ENCODE results near the gene KCTD21.

Gene KCTD21

DNA sequence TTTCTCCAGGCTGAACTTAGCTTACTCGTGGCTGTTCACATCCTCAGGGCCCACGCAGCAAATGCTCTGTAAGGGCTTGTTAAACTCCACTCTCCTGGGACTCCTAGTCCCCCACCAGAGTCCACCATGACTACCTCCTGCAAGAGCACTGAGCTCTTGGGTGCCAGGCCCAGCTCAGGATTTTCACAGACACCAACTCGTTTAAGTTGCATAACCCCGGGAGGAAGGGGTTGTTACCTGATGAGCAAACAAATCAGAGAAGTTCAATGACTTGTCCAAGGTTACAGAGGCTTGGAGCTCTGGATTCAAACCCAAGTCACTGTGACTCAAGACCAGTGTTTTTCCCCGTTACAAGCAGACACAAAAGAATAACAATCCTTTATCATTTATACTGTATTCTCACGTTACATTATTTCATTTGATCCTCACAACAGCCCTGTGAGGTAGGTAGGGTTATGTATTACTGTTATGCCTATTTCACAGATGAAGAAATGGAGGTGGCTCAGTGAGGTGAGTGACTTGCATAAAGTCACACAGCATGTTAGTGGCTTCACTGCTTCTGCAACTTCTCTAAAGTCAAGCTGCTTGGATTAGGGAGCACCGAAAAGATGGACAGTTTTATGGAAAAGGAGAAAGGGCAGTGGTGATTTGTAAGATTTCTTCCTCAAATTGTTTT is 17.4 kb downstream of the KCTD21 start:
- no peak for DNase-seq

DNA sequence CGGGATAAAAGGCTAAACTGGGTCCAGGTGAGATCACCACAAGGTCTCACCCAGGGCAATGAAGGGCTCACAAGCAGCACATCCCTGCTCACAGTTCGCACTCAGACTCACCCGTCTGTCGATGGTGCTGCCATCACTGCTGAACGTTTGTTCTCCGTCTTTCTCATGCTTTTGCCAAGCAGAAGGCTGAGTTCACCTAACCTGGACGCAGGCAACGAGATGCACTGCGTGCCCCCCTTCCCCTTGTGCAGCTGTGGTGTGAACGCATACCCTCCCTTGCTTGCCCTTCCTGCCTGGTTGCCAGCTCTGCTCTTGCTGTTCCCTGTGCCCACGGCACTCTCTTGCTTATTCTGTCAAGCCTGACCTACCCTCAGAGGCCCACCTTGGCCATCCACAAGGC is 18.0 kb downstream of the KCTD21 start:
- DNase-seq, result no peak

DNA sequence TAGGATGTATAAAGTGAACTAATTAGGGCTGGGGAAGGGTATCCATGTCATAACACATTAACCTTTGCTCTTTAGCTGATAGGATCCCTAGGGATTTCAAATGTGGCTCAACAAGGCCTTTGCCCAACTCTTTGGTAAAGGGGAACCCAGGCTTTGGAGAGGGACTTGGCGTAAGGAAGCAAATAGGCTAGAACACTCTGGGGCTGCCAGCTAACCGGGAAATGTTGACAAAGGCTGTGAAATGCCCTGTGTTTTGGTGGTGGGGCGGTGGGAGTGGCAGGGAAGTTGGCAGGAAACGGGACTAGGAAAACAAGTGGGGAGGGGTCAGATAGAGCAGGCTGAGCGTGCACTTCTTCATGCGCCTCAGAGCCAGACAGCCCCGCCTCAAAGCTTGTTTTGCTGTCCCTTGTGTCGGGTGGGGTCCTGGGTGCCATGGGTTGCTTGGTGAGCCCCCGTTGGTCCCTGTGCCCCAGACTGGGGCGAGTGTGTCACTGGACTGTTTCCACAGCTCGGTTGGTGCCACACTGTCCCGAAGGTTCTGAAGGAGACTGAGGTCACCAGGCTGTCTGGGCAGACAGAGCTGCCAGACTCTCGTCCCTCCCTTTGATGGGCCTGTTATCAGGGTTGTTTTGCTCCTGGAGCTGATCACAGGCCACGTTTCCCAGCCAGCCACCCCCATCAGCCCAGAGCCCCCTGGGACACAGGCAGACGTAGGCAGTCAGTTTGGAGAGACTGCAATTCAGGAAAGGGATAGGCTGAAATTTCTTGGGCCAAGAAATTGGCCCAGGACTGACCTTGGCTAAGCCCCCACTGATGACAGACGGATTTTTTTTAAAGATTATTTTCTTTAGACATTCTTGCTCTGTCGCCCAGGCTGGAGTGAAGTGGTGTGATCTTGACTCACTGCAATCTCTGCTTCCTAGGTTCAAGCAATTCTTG is 19.6 kb downstream of the KCTD21 start:
- no peak for DNase-seq

GRCh38 chr11:78166855-78167469 is 21.5 kb downstream of the KCTD21 start:
- DNase-seq, result no peak

DNA sequence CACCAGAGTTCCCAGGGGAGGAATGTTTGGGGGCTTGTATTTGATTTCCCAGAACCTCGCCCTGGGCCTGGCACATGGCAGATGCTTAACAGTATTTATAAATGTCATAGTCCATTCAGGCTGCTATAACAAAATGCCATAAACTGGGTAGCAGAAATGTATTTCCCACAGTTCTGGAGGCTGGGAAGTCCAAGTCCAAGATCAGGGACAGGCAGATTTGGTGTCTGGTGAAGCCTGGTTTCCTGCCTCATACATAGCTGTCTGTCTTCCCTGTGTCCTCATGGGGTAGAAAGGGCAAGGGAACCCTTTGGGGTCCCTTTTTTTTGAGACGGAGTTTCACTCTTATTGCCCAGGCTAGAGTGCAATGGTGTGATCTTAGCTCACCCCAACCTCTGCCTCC is 24.0 kb downstream of the KCTD21 start:
- no peak for DNase-seq

GRCh38 chr11:78163828-78164227 is 24.6 kb downstream of the KCTD21 start:
- DNase-seq, result no peak

DNA sequence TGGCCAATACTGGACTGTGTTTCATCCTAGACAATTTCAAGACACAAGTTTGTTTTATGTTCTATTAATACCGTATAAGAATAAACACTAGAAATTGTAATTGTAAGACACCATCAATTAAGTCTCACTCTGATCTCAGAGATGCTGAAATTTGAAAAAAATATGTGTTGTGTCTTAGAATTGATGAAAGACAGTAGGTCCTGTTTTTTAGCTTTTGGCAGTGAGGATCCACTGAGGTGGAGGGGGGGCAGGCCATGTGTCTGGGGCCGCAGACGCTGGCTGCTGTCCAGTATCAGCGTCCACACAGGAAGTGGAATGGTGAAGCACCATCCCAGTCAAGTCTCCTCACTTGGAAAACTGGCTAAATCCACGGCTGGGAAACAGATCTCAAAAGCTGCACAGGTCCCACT is 26.5 kb downstream of the KCTD21 start:
- DNase-seq, result no peak

DNA sequence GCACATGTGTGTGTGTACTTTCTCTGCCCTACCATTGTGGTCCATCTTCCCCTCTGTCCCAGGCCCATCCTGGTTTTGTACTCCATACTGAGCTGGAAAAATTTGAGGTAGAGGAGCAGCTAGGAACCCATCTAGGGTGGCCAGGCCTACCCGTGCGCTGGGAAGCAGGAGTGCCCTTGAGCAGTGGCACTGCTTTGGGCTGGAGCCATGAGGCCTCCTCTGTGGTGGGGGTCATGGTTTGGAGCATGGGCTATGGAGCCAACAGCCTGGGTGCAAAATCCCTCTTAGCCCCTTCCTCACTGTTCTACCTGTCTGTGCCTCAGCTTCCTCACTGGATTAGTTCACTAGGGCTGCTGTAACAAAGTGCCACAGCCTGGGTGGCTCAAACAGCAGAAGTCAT is 27.1 kb downstream of the KCTD21 start:
- DNase-seq, result no peak

DNA sequence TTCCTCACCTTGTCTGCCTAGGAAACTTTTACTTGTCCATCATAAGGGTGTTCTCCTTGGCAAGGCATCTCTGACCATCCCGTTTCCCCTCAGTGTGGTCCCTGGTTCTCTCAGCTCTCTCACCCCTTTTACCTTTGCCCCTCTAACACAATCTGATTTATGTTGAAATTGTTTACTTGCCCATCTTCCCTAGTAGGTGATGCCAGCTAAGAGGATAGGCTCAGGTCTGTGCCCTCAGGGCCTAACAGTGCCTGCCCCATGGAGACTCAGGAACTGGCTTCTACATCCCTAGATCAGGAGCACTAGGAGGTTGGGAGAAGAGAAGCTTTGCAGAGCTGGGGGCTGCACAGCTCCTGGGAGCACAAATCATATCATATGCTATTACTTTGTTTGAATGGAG is 27.9 kb downstream of the KCTD21 start:
- no peak for DNase-seq

DNA sequence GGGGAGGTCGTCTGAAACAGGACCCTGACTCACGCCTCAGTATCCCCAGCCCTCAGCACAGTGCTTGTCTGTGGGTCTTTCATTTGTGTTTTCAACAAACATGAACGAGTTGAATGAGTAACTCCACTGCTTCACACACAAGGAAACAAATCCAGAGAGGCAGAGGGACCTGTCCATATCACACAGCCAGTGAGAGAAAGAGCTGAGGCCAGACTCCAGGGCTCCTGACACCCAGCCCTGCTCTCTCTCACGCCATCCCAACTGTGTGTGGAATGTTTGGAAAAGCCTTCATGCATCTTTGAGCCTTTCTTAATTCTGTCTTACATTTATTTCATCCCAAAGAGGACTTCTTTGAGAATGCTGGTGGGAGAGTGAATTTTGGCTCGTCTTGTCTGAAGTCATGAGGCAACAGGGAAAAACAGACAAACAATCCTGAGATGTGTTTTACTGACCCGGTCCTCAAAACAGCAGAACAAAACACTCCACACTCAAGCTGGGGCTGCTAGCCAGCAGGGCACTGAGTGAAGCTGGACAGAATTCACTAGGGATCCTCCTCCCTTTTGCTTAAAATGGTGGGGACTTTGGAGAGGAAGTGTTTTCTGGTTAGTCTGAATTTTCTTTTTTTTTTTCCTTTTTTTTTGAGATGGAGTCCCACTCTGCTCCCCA is 29.3 kb downstream of the KCTD21 start:
- DNase-seq, result no peak

- peak; percentile 75 for DNase-seq
Measured at GRCh38 chr11:78156127-78156844, 32.1 kb downstream of the KCTD21 start.

- DNase-seq, result no peak
Measured at GRCh38 chr11:78151804-78152203, 36.6 kb downstream of the KCTD21 start.

- DNase-seq, result no peak
Measured at GRCh38 chr11:78150754-78151153, 37.7 kb downstream of the KCTD21 start.

DNA sequence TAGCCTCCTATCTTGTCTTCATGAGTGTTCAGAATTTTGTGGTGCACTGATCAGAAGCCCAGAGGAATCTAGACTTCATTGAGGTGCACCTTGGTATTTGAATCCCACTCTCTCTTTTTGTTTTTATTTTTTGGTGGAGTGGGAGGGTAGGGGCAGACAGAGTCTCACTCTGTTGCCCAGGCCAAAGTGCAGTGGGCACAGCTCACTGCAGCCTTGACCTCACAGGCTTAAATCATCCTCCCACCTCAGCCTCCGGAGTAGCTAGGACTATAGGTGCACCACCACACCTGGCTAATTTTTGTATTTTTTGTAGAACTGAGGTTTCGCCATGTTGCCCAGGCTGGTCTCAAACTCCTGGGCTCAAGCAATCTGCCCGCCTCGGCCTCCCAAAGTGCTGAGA is 38.1 kb downstream of the KCTD21 start:
- no peak for DNase-seq

- no peak for DNase-seq
Measured at GRCh38 chr11:78149646-78150045, 38.8 kb downstream of the KCTD21 start.

- DNase-seq, result no peak
Measured at GRCh38 chr11:78147807-78148206, 40.6 kb downstream of the KCTD21 start.

GRCh38 chr11:78145511-78146025 is 42.9 kb downstream of the KCTD21 start:
- no peak for DNase-seq

DNA sequence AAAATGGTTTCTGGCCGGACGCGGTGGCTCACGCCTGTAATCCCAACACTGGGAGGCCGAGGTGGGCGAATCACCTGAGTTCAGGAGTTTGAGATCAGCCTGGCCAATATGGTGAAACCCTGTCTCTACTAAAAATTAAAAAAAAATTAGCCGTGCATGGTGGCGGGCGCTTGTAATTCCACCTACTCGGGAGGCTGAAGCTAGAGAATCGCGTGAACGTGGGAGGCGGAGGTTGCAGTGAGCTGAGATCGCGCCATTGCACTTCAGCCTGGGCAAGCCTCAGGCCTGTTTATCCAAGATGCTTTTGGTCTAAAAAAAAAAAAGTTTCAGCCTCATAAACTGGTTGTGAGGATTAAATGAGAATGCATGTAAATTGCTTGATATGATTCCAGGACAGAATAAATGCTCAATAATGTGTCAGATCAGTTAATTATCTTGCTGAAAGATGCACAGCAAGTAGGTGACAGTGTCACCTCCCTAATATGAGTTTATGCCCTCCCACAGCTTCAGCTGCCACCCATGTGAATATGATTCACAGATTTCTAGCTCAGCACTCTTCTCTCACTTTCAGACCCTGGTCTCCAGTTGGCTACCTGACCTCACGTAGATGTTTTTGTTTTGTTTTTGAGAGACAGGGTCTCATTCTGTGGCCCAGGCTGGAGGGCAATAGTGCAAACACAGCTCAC is 47.9 kb downstream of the KCTD21 start:
- no peak for DNase-seq

- peak; percentile 96 for DNase-seq
Measured at GRCh38 chr11:78139422-78140391, 48.7 kb downstream of the KCTD21 start, which contains the start of gene ALG8. Gene ALG8, minus strand, starts transcription at chr11:78139626. Its CDS starts 38 bp downstream, at chr11:78139588.

DNA sequence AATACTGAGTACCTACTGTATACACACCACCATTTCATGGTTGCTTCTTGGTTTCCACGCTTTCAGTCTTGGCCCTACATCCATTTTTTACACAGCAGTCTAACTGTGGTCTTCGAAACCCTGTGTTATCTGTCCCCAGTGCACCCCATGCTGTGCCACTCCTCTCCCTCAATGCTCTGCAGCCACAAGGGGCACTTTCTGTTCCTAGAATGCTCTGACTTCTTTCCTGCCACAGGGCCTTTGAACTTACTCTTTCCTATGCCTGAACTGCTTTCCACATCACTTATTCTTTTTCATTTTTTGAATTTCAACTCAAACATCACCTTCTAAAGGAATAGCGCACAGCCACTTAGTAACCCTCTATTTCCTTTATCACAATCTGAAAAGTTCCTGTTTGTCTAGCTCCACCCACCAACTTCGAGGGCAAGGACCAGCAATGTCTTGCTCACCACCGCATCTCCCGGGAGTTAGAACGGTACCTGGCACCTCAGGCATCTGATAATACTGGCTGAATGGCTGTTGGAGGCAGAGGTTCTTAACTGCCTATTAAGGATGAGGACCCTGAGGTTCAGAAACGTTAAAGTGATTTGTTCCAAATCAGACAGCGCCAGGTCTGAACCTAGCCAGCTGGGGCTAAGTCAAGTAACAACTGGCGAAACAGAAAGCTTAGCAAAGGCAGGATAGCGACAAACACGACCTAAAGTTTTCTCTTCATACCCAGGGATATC is 49.6 kb downstream of the KCTD21 start:
- peak; percentile 78 for DNase-seq
